Ureter (tissue), 1 donor: ENCODE data around the gene TBC1D4. TPM values are rescaled to one million over a fixed set of nuclear protein-coding genes. Genes with fewer than 3 reads are reported as not detected.
"Not testable (repeated sequence)": the region's sequence is repeated elsewhere in the genome, so short reads cannot be mapped to it uniquely, and the experiment has no call there.

Experiments
- DNase-seq: peaks from one replicate; pipeline ENCODE4 v3.0.0-alpha.2; 2020; ENCODE audit warnings: low spot score
- total RNA-seq: library from RNA; stranded (reverse); gene quantifications from one replicate; pipeline ENCODE4 v1.2.4, GENCODE V29; 2023
- donor health status: DM: yes; HTN: yes; CAD: no.

TBC1D4 gene
- total RNA-seq, 1 donor from 2014 or later: 28.3 TPM

DNA sequence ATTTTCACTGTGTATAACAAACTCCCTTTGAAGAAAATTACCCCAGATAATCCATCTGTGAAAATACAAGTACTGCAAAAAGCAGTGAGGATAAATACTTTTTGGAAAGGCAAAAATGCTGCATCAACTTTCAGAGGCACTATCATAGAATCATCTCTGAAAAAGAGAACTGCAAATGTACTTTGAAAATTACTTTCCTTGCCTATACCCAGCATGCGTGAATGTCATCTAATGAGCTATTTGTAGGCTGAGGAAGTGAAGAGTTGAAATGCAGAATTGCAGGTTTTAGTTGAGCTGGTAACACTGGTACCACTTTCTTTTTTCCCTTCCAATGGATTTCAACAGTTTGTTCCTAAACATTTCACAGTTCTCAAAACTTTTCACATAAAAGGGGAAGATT lies 196.7 kb downstream of the TBC1D4 start:
- no peak for DNase-seq

DNA sequence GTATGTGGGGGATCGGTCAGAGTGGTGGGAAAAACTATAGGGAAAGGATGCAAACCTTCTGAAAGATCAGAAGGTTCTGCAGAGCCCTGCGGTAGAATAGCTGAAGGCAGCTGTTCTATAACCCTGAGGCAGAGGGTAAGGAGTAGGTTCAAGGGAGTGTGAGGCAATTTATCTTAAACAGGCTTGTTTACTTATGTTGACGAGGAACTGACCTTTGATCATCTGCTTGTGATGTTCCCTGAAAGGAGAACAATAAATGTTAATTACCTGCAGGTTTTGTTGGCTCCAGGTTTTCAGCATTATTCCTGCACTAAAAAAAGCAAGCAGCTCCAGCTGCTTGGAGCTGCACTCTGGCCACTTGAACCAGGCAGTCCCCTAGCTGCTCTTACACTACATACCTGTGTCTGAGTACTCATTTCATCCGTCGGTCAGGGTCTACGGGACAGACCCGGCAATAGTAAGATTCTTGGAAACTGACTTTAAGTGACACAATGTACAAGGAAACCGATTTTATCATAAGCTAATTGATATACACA lies 202.1 kb downstream of the TBC1D4 start:
- DNase-seq: no peak

DNA sequence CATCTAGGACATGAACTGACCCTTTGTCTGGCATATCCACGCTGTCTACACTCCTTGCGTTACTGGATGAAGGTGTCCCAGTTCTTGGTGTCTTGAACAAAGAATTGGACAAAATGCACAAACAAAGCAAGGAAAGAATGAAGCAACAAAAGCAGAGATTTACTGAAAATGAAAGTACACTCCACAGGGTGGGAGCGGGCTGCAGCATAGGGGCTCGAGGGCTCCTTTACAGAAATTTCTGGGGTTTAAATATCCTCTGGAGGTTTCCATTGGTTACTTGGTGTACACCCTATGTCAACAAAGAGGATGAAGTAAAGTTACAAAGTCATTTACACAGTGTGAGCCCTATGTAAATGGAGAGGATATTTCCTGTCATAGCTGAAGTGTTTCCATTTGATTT lies 208.3 kb downstream of the TBC1D4 start:
- DNase-seq: not testable (repeated sequence)

DNA sequence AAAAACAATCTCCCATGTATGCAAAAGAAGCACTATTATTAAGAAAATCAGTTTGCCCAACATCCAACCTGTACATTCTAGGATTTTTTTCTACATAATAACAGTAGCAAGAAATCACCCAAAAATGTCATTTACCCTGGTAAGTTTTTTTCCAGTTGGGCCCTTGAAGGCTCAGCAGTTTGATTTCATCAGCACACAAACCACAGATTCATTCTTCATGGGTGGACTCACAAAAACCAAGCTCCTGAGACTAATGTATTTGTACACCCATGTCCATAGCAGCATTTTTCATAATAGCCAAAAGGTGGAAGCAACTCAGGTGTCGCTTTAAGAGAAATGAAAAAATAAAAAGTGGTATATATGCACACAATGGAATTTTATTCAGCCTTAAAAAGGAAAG lies 210.1 kb downstream of the TBC1D4 start:
- no peak for DNase-seq

DNA sequence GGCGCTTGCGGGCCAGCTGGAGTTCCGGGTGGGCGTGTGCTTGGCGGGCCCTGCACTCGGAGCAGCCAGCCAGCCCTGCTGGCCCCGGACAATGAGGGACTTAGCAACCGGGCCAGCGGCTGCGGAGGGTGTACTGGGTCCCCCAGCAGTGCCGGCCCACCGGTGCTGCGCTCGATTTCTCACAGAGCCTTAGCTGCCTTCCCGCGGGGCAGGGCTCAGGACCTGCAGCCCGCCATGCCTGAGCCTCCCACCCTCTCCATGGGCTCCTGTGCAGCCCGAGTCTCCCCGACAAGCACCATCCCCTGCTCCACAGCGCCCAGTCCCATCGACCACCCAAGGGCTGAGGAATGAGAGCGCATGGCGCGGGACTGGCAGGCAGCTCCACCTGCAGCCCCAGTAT lies 213.5 kb downstream of the TBC1D4 start:
- not testable (repeated sequence) for DNase-seq

DNA sequence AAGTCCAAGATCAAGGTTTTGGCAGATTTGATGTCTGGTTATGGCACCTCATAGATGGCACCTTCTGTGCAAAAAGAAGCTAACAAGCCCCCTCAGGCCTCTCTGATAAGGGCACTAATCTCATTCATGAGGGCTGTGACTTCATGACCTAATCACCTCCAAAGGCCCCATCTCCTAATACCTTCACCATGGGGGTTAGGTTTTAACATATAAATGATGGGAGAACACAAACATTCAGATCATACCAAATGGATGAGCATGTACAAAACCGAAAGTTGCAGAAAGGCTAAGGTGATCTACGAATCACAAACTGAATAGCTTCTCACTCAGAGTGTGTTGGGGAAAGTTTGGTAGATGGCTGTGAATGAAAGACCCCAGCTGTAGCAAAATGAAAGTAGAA lies 217.4 kb downstream of the TBC1D4 start:
- no peak for DNase-seq

DNA sequence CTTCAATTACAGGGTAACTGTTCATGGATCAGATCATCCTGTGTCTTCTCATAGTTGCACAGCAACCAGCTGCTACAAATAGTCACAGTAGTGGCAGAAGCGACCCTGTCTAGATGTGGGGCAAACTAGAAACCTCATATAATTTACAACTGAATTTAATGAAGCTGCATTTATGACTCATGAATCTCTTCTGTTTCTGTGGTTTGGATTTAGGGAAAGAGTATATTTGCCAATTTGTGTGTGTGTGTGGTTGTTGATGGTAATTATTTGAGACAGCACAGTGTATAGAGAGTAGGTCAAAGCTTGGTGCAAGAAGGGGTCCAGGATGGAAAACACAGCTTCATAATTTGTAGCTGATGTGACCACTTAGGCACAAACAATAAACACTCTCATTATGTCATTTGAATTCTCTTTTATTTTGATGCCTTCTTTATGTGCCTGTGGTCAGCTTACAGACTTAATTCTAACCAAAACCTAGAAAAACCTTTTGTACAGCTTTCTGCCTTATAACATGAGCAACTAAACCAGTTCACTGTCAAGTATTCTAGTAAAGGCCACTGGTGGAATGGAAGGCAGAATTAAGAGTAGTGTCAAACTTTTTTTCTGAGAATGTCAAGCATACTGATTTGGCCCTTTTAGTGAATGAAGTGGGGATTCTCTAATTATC lies 218.1 kb downstream of the TBC1D4 start:
- DNase-seq: no peak

DNA sequence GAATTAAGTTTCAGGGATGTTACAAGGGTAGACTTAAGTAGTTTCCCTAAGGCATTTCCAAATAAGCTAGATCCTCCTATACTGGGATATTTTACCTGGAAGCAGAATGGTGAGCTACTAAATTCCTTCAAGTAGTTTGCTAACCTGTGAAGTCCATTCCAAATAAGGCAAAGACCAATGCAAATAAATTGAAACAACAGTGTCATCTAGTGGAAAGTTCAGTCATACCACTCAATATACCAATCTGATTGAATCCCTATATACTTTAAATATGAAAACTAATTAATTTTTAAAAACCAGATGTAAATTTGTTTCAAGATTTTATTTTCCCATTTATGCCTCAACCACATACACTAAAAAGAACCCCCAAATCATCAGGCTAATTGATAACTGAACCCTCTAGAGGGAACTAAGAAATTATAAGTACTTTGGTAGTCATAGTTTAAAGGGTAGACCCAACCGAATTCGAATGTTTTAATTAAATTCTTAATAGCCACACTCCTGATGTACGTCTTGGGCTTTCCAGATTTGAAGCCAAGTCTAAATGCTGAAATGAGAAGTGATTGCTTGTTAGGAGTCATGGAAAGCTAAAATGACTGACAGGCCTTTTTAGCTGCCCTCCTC lies 223.7 kb downstream of the TBC1D4 start:
- DNase-seq: no peak

DNA sequence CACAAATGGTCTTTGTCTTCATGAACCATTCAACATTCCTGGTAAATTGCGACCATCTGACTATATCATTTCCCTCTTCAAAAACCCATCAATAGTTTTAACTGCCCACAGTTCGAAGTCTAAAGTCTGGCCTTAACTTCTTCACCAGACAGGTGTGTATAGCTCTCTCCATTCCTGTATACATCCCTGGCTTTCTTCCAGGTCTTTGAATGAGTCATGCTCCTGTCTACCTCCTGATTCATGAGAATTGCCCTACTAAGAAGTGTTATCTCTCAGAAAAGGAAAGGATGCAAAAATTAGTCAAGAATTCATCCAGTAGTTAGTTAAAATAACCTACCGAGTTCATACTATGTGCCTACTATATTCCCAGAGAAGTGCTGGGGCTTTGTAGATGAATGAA lies 225.0 kb downstream of the TBC1D4 start:
- DNase-seq: no peak

DNA sequence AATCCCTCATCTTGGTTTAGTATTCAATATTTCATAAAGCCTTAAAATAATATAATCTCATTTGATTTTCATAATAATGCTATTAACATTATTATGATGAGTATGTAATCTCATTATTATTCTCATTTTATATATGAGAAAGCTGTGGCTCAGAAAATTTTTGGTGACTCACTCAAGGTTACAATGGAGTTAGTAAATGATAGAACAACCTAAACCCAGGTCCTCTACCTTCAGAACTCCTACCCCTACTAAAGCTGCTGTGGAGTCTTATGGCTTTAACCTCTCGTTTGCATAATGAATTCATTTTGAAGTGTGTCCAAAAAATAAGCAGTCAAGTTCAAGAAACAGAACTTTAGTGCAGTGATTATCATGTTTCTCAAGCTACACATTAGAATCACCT lies 226.3 kb downstream of the TBC1D4 start:
- DNase-seq: no peak

DNA sequence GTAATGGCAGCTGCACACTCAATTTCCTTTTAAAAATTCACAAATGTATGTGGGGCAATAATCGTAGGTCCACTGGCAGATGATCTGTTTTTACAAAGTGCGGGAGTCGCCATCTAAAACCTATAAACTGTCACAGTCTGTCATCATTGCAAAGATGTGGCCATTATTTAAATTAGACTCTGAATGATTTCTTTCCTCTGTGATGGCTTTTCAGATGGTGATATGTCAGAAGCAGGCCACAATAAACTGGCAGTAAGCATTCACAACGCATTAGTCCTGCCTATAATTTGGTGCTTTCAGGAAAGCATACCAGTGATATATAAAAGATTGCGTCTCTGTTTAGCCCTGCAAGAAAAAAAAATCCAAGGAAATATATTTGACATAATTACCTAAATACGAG lies 226.8 kb downstream of the TBC1D4 start:
- DNase-seq: no peak

DNA sequence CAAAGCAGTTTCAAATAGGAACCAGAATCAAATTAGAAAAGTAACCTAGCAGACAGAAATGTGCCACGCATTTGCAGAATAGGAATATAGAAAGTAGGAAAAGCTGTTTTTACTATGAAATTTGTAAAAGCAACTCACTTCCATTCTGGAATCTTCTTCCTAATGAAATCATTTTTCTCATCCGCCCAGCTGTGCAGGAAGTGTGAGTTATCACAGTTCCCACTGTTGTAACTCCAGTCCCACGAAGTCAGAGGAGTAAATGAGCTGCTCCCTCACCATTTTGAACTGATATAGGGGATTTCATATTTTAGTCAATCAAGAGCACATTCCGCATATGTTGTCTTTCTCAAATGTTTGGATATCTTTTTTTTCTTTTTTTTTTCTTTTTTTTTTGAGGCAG lies 230.8 kb downstream of the TBC1D4 start:
- no peak for DNase-seq

DNA sequence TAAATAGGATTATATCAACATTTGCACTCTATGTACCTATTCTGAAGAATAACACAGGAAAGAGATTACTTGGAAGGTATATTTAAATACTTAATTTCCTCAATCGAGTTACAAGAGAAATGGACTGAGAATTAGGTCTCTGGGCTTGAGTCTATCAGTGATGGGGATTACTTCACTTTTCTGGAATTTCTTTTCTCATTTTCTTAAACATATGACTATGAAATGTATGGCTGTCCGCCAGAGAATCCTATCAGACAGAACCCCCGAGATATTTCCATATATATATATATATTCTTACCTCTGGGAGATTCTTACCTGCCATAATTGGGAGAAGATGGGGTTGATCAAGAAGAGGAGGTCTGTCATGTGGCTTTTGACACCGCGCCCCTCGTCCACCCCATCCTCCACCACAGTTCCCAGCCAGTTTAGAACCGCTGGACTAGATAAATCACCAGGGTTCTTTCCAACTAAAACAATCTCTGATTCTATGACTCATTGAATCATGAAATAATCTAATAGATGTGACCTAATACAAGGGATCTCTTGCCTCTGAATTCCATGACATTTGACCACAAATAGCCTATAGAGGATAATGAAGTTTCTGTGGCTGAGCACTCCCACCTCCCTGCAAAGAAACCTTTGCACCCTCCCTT lies 231.3 kb downstream of the TBC1D4 start:
- no peak for DNase-seq

DNA sequence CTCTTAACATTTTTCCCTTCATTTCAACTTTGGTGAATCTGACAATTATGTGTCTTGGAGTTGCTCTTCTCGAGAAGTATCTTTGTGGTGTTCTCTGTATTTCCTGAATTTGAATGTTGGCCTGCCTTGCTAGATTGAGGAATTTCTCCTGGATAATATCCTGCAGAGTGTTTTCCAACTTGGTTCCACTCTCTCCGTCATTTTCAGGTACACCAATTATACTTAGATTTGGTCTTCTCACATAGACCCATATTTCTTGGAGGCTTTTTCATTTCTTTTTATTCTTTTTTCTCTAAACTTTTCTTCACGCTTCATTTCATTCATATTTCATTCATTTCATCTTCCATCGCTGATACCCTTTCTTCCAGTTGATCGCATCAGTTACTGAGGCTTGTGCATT lies 236.4 kb downstream of the TBC1D4 start:
- DNase-seq: not testable (repeated sequence)

DNA sequence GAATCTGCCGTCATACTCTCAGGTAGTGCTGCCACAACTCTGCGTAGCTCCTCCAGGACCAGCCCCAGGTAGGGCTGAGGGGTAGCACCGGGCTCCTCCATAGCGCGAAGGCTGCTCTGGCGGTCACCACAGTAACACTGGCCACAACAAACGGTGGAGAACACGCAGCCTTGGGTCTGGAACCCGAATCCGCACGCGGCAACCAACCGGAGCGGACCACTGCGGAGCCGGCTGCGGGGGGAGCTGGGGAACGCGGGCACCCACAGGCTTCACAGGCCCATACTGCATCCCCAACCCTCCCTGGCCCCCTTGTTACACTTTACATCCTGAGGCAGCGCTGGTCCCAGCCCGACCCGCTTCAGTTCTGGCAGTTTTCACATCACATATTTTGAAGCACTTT lies 241.7 kb downstream of the TBC1D4 start:
- not testable (repeated sequence) for DNase-seq

DNA sequence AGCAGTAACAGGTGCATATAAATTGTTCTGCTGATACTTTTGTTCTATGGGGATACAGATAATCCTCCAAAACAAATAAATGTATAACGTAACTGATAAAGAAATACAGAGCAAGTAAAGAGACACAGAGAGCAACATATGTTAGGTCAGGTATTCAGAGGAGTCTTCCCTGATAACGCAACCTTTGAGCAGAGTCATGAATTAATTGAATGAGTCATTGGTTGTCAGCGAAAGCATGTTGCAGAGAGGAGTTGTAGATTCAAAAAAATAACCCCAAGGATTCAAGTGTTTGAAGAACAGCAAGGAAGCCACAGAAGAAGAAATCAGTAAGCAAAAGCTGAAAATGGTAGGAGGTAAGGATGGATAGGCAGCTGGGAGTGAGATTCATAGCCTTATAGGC lies 245.2 kb downstream of the TBC1D4 start:
- DNase-seq: no peak

Other genes starting within 250 kb of the TBC1D4 start
- 166 TPM for gene COMMD6, start 55.7 kb upstream of the TBC1D4 start, total RNA-seq
- 46.1 TPM for gene UCHL3, start 67.6 kb upstream of the TBC1D4 start, total RNA-seq
- gene LMO7, start 154.2 kb upstream of the TBC1D4 start, total RNA-seq: 57.0 TPM